Fibroblast of skin of back (primary cell): ENCODE data around the gene SBSN.
A peak's percentile ranks its signal among the peaks of the same experiment; 100 is the strongest.
"Not testable (repeated sequence)": the region's sequence is repeated elsewhere in the genome, so short reads cannot be mapped to it uniquely, and the experiment has no call there.

Source experiments
- DNase-seq: peaks from one replicate; pipeline ENCODE4 v3.0.0-alpha.2; 2013

SBSN gene

DNA sequence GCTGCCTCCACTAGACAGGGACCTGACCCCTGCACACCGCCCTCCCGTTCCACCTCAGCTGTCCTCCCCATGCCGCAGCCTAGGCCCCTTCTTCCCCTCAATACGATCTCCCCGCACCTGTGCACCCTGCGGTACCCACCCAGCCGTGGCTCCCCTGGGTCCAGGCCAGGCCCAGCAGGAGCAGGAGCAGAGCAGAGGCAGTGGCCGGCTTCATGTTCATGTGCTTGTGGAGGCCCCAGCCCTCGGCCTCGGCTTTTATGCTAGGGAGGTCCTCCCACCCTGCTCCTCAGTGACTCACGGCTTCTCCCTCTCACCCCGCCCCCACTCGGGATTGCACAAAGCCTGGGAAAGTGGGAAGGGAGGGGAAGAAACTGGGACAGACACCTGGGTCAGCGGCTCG lies 26.4 kb downstream of the SBSN start:
- DNase-seq: no peak

GRCh38 chr19:35500611-35501010 lies 27.5 kb downstream of the SBSN start:
- no peak for DNase-seq

DNA sequence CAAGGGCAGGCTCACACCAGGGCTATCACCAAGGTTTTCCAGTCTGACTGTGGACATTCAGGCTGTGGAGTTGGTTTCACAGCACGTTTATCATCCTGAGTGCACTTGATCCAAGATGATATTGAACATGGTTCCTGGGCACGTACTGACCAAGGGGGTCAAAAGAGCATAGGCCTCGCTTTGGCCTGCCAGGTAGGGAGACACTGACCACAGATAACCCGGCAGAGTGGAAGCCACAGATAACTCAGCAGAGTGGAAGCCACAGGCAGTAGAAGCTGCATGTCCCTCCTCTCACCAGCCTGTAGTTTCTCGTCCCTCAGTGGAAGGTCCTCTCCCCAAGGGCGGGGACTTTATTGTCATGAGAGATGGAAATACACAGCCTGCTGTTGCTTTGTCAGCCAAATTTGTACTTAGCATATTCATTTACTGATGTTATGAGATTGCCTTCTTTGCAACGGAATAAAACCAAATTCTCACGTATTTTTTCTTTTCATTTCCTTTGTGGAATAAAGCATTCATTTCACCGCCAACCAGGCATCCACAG lies 29.1 kb downstream of the SBSN start:
- DNase-seq: no peak

- DNase-seq: no peak
Measured at GRCh38 chr19:35498220-35498619, 29.9 kb downstream of the SBSN start.

GRCh38 chr19:35497406-35497805 lies 30.7 kb downstream of the SBSN start:
- DNase-seq: no peak

DNA sequence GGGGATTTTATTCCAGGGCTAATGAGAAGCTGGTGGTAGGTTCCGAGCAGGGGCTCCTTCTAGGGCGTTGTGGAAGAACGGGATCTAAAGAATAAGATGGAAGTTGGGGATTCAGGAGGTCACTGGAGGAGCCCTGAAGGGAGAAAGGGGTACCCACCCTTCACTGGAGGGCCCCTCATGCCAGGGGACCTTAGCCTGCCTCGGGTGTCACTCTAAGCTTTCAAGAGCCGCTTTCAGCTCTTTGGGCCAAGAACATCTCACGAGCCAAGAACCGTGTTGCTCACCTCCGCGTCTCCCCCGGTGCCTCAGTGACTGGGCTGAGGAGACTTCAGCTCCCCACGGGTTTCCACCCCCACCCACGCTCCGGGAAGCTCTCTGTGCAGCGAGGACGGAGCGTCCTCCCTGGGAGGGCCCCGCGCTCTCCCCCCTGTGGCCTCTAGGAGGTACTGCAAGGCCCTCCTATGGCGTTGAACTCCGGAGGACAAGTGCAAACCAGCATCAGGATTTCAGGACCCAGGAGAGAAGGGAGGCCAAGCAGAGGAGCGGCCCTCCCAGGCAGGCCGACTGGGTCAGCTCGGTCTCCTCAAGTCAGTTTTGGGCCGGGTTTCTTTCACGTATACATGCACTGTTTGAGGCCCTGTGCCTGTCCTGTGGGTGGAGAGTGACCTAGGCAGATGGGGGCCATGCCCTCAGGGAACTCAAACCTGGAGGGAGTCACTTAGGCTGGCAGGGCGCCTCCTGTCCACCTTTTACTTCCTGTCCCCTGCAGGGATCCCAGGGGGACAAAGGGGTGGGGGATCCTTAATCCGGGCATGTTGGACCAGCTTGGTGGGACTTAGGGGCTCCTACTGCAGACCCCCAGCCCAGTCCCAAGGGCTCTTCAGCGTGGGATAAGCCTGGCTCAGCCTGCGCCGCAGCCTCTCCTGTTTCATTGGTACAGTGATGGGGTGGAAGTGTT lies 32.7 kb downstream of the SBSN start:
- peak; percentile 56 for DNase-seq

- no peak for DNase-seq
Measured at GRCh38 chr19:35493971-35494370, 34.1 kb downstream of the SBSN start.

GRCh38 chr19:35491836-35492360 lies 36.2 kb downstream of the SBSN start:
- DNase-seq: no peak

GRCh38 chr19:35490364-35490763 lies 37.7 kb downstream of the SBSN start, which contains the start of gene KRTDAP:
TSS of gene KRTDAP (minus strand) at chr19:35490464. CDS start at chr19:35490442, 22 bp downstream.
- DNase-seq: no peak

DNA sequence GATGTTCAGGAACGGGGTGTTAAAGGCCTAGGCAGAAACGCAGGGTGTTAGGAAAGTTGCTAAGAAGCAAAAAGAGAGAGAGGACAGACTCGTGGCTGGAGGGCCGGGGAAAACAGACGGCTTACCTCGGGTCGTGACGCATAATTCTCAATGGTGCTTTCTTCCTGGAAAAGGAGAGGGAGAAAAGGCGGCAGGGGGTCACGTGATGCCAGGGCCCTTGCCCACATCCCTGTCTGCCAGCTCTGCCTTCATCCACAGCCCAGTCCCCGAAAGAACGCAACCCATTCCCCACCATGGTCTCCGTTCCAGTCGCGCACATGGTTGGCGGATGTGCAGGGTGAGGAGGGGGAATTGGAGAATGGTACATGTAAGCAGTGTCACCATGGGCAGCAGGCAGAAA lies 39.4 kb downstream of the SBSN start:
- DNase-seq: no peak

DNA sequence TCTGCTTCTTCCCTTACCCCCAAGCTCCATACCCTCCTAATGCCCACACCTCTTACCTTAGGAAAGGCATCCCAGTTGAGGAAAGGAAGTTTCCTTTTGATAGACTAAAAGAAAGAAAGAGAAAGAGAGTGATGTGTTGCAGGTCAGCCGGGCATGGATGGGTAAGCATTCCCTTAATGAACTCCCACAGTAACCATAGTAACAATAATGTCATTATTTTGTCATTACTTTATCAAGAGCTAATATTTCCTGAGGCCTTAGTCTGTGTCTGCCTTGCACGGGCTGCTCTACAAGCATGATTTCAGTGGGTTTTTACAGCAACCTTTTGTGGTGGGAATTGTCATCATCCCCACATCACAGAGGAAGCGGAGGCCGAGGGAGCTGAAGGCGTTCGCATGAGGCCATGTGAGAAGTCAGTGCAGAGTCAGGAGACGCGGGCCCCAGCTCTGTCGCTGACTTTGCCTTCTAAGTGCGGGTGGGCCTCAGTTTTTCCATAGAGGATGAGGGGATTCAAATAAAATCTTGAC lies 40.4 kb downstream of the SBSN start:
- DNase-seq: no peak

- DNase-seq: no peak
Measured at GRCh38 chr19:35486268-35486708, 41.8 kb downstream of the SBSN start.

- DNase-seq: no peak
Measured at GRCh38 chr19:35484252-35485036, 43.7 kb downstream of the SBSN start.

- DNase-seq: no peak
Measured at GRCh38 chr19:35483089-35483488, 45.0 kb downstream of the SBSN start.

GRCh38 chr19:35478794-35479677 lies 49.1 kb downstream of the SBSN start:
- no peak for DNase-seq

- no peak for DNase-seq
Measured at GRCh38 chr19:35476149-35476548, 52.0 kb downstream of the SBSN start.

- not testable (repeated sequence) for DNase-seq
Measured at GRCh38 chr19:35474594-35474993, 53.5 kb downstream of the SBSN start.

DNA sequence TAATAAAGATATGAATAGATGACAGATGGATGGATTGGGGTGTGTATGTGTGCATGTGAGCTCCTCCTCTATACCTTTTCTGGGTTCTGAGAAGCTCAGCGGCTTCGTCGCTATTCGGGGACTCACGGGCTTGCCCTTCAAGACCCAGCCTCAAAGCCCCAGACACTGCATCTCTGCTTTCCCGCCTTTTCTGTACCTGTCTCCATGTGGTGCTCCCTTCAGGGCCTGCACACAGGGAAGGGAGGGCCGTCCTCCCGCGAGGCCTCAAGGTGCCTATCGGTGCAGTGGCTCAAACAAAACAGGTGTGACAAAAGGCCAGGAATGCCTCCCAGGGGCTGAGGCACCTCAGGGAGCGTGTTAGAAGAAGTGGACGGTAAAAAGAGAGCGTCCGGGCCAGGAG lies 54.0 kb downstream of the SBSN start:
- no peak for DNase-seq
